Mammary epithelial cell (primary cell): Measurements from ENCODE around the gene ATP6V0E1.

Source experiments
- CTCF ChIP-seq, 2 donors: IDR thresholded peaks in 1 of 2; conservative IDR thresholded peaks in 1 of 2; 2 replicates each; pipeline ENCODE4 v1.5.1; 2011 to 2012; ENCODE audit warnings: inconsistent platforms in 2 of 2, low read length in 2 of 2, mild to moderate bottlenecking in 2 of 2, control low read depth in 1 of 2, low read depth in 1 of 2; ENCODE audit not compliant: insufficient read depth in 1 of 2; ENCODE audit errors: extremely low read depth in 1 of 2
- EZH2 ChIP-seq: IDR thresholded peaks from 2 replicates; pipeline ENCODE4 v1.6.1; 2012; ENCODE audit warnings: low read length, inconsistent platforms, borderline replicate concordance

- TF ChIP-seq CTCF (conservative IDR thresholded peaks at IDR 0.05 in 1 of 2, IDR thresholded peaks at IDR 0.05 in 1 of 2; ENCODE audit: extremely low read depth in 1 of 2, insufficient read depth in 1 of 2, low read depth in 1 of 2, low read length in 2 of 2) (no peak), EZH2 (no peak)
Measured at GRCh38 chr5:172994405-172994804, 10.8 kb downstream of the ATP6V0E1 start.
